ENCODE measurements around the gene SYNJ1. TPM values are rescaled to one million over a fixed set of nuclear protein-coding genes. Genes with fewer than 3 reads are reported as not detected.

Gene SYNJ1
- total and polyA plus RNA-seq, 2 of the 4 experiments (the other 2 are of a cell fraction): 3.6 to 4.6 TPM

DNA sequence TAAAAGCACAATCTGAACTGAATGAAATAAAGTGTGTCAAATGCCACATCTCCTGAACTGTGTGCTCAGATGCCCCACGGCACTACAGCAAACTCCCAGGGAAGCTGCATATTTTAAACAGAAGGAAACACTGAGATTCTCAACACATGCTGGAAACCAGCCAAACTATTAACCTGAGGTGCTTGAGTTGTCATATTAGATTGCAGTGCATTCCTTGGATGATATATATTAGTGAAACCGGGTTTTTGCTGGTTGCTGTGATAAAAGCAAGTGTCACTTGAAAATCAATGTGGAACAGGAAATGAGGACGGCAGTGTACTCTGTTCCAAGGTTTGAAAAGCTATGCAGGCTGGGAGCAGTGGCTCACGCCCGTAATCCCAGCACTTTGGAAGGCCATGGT, 8.7 kb downstream of the SYNJ1 start:
- Histone ChIP-seq H3K27me3 (ENCODE audit: control insufficient read depth, insufficient read depth, low read length) (no peaks in the 10 kb centered on the region), H2AK5ac (ENCODE audit: low read depth, low read length) (no peak overlapping the region), H2BK5ac (ENCODE audit: low read depth, low read length, poor library complexity, severe bottlenecking) (no peak overlapping the region), H3K9me1 (ENCODE audit: insufficient read depth, low read length) (no peaks in the 10 kb centered on the region), H3K4ac (ENCODE audit: low read depth, low read length) (no peak overlapping the region), H4K91ac (ENCODE audit: insufficient read depth, low read depth, low read length) (no peak overlapping the region), H3K27ac (ENCODE audit: insufficient read depth, low read length) (no peak overlapping the region), H2BK15ac (ENCODE audit: low read depth, low read length) (no peak overlapping the region), H2BK20ac (ENCODE audit: low read depth, low read length) (no peak overlapping the region), H4K20me1 (ENCODE audit: insufficient read depth, low read length) (no peaks in the 10 kb centered on the region), H3K56ac (ENCODE audit: extremely low read depth, insufficient read depth, low read length) (no peak overlapping the region), H3K23ac (ENCODE audit: low read depth, low read length) (no peak overlapping the region), H3K14ac (replicated peaks; ENCODE audit: low read depth, low read length) (no peak overlapping the region), H3K79me1 (ENCODE audit: low read depth in 1 of 2, low read length in 2 of 2) (peaks cover 4 to 28% of the 10 kb centered on the region in 2 experiments; a peak in 3 of 4 replicates), H3K4me2 (ENCODE audit: low read depth, low read length) (no peak overlapping the region), H3K36me3 (ENCODE audit: control insufficient read depth, insufficient read depth, low read length) (peaks cover 1% of the 10 kb centered on the region), H2AFZ (replicated peaks; ENCODE audit: low read length, poor library complexity) (no peak overlapping the region), H3K9me3 (ENCODE audit: control insufficient read depth, insufficient read depth, low read length) (no peaks in the 10 kb centered on the region), H4K5ac (ENCODE audit: low read depth, low read length) (no peak overlapping the region), H4K8ac (ENCODE audit: low read depth in 2 of 2, low read length in 2 of 2) (no peak overlapping the region), H3K4me3 (ENCODE audit: insufficient read depth, low read depth, low read length) (no peak overlapping the region), H3K18ac (ENCODE audit: low read depth, low read length) (no peak overlapping the region), H3K9ac (ENCODE audit: low read depth, low read length) (no peak overlapping the region), H2AK9ac (replicated peaks; ENCODE audit: low read depth, low read length, poor library complexity) (no peak overlapping the region), H3K4me1 (ENCODE audit: control insufficient read depth, insufficient read depth, low read length) (no peaks in the 10 kb centered on the region), H2BK120ac (ENCODE audit: low read depth, low read length) (no peak overlapping the region)
- dilution Hi-C loops (cut with HindIII; ENCODE audit: low sequenced_read_pairs, unreplicated experiment) (no loop called here), intact Hi-C loops (cut with micrococcal nuclease) (no loop called here), in situ Hi-C loops (cut with MboI; ENCODE audit: low sequenced_read_pairs) (no loop called here)
- DNase-seq: no peak
- WGBS, 2 experiments (ENCODE audit: extremely low coverage in 2 of 2, insufficient read length in 1 of 2): 80% methylated on average over 3 of the region's 5 CpGs; no CpG with 5 or more reads in 1 of the 2 experiments
- no TSS peak for BruUV-seq (replicated peaks)
- ATAC-seq (ENCODE audit: low read depth): no peak
- TF ChIP-seq NFE2L2 (IDR thresholded peaks at IDR 0.05; ENCODE audit: low read depth, low read length) (no peak), MAFK (IDR thresholded peaks at IDR 0.05; ENCODE audit: low read depth, low read length) (no peak), BHLHE40 (IDR thresholded peaks at IDR 0.05; ENCODE audit: low read depth, low read length) (no peak), USF2 (IDR thresholded peaks at IDR 0.05; ENCODE audit: low read depth, low read length) (no peak), RAD21 (IDR thresholded peaks at IDR 0.05; ENCODE audit: low read length) (no peak), SMC3 (IDR thresholded peaks at IDR 0.05; ENCODE audit: low read depth, low read length) (no peak), POLR2A (IDR thresholded peaks at IDR 0.05; ENCODE audit: low read depth, low read length) (no peak), CHD1 (IDR thresholded peaks at IDR 0.05; ENCODE audit: low read depth, low read length) (no peak), MAZ (IDR thresholded peaks at IDR 0.05; ENCODE audit: borderline replicate concordance, low read depth, low read length) (no peak), RFX5 (IDR thresholded peaks at IDR 0.05; ENCODE audit: low read depth, low read length) (no peak), CEBPB (IDR thresholded peaks at IDR 0.05; ENCODE audit: low read depth, low read length) (no peak), ELK1 (IDR thresholded peaks at IDR 0.05; ENCODE audit: borderline replicate concordance, low read depth, low read length) (no peak), MXI1 (IDR thresholded peaks at IDR 0.05; ENCODE audit: borderline replicate concordance, low read depth, low read length) (no peak), RCOR1 (IDR thresholded peaks at IDR 0.05; ENCODE audit: insufficient replicate concordance, low read length) (no peak), FOS (IDR thresholded peaks at IDR 0.05; ENCODE audit: low read depth, low read length) (no peak)
- TF ChIP-seq, protein P1, sequence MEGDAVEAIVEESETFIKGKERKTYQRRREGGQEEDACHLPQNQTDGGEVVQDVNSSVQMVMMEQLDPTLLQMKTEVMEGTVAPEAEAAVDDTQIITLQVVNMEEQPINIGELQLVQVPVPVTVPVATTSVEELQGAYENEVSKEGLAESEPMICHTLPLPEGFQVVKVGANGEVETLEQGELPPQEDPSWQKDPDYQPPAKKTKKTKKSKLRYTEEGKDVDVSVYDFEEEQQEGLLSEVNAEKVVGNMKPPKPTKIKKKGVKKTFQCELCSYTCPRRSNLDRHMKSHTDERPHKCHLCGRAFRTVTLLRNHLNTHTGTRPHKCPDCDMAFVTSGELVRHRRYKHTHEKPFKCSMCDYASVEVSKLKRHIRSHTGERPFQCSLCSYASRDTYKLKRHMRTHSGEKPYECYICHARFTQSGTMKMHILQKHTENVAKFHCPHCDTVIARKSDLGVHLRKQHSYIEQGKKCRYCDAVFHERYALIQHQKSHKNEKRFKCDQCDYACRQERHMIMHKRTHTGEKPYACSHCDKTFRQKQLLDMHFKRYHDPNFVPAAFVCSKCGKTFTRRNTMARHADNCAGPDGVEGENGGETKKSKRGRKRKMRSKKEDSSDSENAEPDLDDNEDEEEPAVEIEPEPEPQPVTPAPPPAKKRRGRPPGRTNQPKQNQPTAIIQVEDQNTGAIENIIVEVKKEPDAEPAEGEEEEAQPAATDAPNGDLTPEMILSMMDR (conservative IDR thresholded peaks at IDR 0.05; ENCODE audit: low read depth, low read length): no peak
- ChIA-PET CTCF (no interaction called here), POLR2A (ENCODE audit: unreplicated experiment) (no interaction called here)
